Measurements from ENCODE around the gene EDC3. TPM values are rescaled to one million over a fixed set of nuclear protein-coding genes. Genes with fewer than 3 reads are reported as not detected.

Gene EDC3
- polyA plus RNA-seq, 1 of the 3 experiments (the other 2 are of a cell fraction), result 34.9 TPM

DNA sequence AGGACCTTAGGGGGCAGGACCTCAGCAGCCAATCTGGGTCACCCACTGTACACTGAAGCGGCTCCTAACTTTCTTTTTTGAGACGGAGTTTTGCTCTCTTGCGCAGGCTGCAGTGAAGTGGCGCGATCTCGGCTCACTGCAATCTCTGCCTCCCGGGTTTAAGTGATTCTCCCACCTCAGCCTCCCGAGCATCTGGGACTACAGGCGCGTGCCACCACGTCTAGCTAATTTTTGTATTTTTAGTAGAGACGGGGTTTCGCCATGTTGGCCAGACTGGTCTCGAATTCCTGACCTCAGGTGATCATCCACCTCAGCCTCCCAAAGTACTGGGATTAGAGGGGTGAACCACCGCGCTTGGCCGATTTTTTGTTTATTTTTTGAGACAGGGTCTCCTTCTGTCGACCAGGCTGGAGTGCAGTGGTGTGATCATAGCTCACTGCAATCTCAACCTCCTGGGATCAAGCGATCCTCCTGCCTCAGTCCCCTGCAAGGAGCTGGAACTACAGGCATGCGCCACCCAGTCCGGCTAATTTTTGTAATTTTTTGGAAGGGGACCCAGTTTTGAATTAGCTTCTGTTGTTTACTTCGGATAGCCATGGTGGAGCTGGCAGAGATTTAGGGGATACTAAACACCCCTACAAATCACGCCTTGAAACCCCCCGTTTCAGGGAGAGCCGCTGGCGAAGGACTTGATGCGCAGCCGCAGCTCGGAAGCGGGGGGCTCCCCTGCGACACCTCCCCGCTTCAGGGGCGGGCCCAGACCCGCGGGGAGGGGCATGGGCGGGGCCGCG is 81.7 kb downstream of the EDC3 start:
- WGBS (ENCODE audit: low lambda C conversion rate), result 69% methylated on average over 25 of the region's 38 CpGs
- Histone ChIP-seq H3K4me2 (peak overlapping the region; percentile 96), H3K27ac (ENCODE audit: low read depth in 2 of 2, low read length in 1 of 2) (peak overlapping the region in 1 of 2 experiments; percentile 11; a peak in 2 of 4 replicates), H4K20me1 (ENCODE audit: insufficient read depth) (peaks cover 32% of the 10 kb centered on the region), H3K27me3 (ENCODE audit: insufficient read depth) (no peaks in the 10 kb centered on the region), H3F3A (replicated peaks; ENCODE audit: insufficient read depth) (peaks cover 11% of the 10 kb centered on the region), H3K9ac (peak overlapping the region; percentile 98), H2AFZ (ENCODE audit: low read depth) (peak overlapping the region; percentile 93), H3K4me3 (ENCODE audit: low read depth in 2 of 2, low read length in 1 of 2) (peak overlapping the region; percentile 98 to 99), H3K4me1 (ENCODE audit: control insufficient read depth in 1 of 2, insufficient read depth in 2 of 2, low read depth in 1 of 2, low read length in 1 of 2) (peaks cover 0 to 42% of the 10 kb centered on the region in 2 experiments; a peak in 2 of 4 replicates), H3K36me3 (replicated peaks in 1 of 2; ENCODE audit: control insufficient read depth in 1 of 2, insufficient read depth in 2 of 2, low read length in 1 of 2) (peaks cover 0 to 9% of the 10 kb centered on the region in 2 experiments), H3K9me3 (no peaks in the 10 kb centered on the region), H3K79me2 (ENCODE audit: insufficient read depth) (peaks cover 44% of the 10 kb centered on the region), H3K9me2 (no peaks in the 10 kb centered on the region)
- POLR2A ChIA-PET, result interaction anchor here (0.8 to 4.3 kb wide), 8 partner anchors 15 to 153 kb away, joined by 3 to 33 read pairs (median 5); partner anchors contain the start of genes ARID3B and UBL7
- TF ChIP-seq RFX5 (IDR thresholded peaks at IDR 0.05; ENCODE audit: low read length) (no peak), NRF1 (IDR thresholded peaks at IDR 0.05; ENCODE audit: low read depth, low read length) (peak; percentile 76), POLR2AphosphoS5 (IDR thresholded peaks at IDR 0.05; ENCODE audit: low read depth, low read length) (peak; percentile 12; the same call in 1 of the 2 replicates), GABPA (IDR thresholded peaks at IDR 0.05; ENCODE audit: low read depth) (no peak)
- CTCF ChIA-PET, result interaction anchor here (0.7 to 39.4 kb wide), 10 partner anchors 11 to 159 kb away, joined by 3 to 1109 read pairs (median 4); partner anchors contain the start of genes ARID3B and CSK
- peak; percentile 97 for DNase-seq

DNA sequence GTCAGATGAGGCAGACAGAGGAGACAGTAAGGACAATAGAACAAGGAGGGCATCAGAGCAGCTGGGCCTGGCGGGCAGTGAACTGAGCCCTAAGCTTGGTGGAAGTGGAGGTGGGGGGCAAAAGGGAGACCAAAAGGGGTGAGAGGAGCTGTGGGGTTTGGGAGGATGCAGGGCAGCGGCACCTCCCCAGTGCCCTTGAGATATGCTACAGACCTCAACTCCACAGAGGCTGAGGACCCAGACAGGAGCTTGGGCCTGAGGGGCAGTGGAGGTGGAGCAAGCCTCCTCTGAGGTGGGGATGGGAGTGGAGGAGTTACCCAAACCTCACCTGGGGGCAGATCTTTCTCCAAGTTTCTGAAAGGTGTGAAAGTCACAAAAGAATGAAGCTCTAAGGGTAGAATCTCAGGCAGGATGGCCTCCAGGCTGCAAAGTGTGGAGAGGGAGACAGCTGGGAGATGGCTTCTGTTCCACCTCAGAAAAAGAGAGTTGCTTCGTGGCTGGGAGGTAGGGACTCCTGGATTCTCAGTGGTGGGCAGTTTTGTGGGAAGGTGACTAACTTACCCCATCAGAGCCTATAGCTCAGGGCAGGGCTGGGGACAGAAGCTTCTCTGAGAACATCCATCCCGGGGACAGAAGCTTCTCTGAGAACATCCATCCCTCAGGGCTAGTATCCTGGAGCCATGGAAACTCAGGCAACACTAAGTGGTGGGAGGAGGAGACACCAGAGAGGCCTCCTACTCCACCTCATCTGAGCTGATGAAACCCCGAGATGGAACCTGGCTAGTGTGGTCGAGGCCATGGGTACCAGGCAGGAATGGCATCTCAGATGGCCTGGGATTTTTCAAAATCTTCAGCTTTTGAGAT is 82.5 kb downstream of the EDC3 start:
- TF ChIP-seq RFX5 (IDR thresholded peaks at IDR 0.05; ENCODE audit: low read length) (no peak), MEF2A (IDR thresholded peaks at IDR 0.05; ENCODE audit: borderline replicate concordance, low read depth) (no peak), FOXJ3 (CRISPR knock-in tag; IDR thresholded peaks at IDR 0.05) (no peak), RAD21 (IDR thresholded peaks at IDR 0.05; ENCODE audit: low read length) (no peak), SMC3 (IDR thresholded peaks at IDR 0.05; ENCODE audit: low read depth, low read length) (no peak), SIN3A (IDR thresholded peaks at IDR 0.05; ENCODE audit: borderline replicate concordance, low read depth, low read length) (no peak), GABPA (IDR thresholded peaks at IDR 0.05; ENCODE audit: low read depth) (no peak), FOXM1 (IDR thresholded peaks at IDR 0.05; ENCODE audit: low read depth) (no peak), TAF1 (IDR thresholded peaks at IDR 0.05; ENCODE audit: borderline replicate concordance, low read depth, low read length) (no peak)
- TF ChIP-seq, protein P1, sequence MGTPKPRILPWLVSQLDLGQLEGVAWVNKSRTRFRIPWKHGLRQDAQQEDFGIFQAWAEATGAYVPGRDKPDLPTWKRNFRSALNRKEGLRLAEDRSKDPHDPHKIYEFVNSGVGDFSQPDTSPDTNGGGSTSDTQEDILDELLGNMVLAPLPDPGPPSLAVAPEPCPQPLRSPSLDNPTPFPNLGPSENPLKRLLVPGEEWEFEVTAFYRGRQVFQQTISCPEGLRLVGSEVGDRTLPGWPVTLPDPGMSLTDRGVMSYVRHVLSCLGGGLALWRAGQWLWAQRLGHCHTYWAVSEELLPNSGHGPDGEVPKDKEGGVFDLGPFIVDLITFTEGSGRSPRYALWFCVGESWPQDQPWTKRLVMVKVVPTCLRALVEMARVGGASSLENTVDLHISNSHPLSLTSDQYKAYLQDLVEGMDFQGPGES (IDR thresholded peaks at IDR 0.05; ENCODE audit: low read depth, low read length), result no peak
- TF ChIP-seq, protein P2, sequence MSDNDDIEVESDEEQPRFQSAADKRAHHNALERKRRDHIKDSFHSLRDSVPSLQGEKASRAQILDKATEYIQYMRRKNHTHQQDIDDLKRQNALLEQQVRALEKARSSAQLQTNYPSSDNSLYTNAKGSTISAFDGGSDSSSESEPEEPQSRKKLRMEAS (IDR thresholded peaks at IDR 0.05; ENCODE audit: low read depth), result no peak
- TF ChIP-seq, protein P3, sequence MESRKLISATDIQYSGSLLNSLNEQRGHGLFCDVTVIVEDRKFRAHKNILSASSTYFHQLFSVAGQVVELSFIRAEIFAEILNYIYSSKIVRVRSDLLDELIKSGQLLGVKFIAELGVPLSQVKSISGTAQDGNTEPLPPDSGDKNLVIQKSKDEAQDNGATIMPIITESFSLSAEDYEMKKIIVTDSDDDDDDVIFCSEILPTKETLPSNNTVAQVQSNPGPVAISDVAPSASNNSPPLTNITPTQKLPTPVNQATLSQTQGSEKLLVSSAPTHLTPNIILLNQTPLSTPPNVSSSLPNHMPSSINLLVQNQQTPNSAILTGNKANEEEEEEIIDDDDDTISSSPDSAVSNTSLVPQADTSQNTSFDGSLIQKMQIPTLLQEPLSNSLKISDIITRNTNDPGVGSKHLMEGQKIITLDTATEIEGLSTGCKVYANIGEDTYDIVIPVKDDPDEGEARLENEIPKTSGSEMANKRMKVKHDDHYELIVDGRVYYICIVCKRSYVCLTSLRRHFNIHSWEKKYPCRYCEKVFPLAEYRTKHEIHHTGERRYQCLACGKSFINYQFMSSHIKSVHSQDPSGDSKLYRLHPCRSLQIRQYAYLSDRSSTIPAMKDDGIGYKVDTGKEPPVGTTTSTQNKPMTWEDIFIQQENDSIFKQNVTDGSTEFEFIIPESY (IDR thresholded peaks at IDR 0.05; ENCODE audit: borderline replicate concordance, low read depth), result no peak
- TF ChIP-seq, protein P4, sequence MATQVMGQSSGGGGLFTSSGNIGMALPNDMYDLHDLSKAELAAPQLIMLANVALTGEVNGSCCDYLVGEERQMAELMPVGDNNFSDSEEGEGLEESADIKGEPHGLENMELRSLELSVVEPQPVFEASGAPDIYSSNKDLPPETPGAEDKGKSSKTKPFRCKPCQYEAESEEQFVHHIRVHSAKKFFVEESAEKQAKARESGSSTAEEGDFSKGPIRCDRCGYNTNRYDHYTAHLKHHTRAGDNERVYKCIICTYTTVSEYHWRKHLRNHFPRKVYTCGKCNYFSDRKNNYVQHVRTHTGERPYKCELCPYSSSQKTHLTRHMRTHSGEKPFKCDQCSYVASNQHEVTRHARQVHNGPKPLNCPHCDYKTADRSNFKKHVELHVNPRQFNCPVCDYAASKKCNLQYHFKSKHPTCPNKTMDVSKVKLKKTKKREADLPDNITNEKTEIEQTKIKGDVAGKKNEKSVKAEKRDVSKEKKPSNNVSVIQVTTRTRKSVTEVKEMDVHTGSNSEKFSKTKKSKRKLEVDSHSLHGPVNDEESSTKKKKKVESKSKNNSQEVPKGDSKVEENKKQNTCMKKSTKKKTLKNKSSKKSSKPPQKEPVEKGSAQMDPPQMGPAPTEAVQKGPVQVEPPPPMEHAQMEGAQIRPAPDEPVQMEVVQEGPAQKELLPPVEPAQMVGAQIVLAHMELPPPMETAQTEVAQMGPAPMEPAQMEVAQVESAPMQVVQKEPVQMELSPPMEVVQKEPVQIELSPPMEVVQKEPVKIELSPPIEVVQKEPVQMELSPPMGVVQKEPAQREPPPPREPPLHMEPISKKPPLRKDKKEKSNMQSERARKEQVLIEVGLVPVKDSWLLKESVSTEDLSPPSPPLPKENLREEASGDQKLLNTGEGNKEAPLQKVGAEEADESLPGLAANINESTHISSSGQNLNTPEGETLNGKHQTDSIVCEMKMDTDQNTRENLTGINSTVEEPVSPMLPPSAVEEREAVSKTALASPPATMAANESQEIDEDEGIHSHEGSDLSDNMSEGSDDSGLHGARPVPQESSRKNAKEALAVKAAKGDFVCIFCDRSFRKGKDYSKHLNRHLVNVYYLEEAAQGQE (IDR thresholded peaks at IDR 0.05; ENCODE audit: low read depth, low read length), result no peak
- Histone ChIP-seq H3K9me2 (no peaks in the 10 kb centered on the region), H3K4me3 (ENCODE audit: low read depth in 2 of 2, low read length in 1 of 2) (no peak overlapping the region), H3K9me3 (no peaks in the 10 kb centered on the region), H2AFZ (ENCODE audit: low read depth) (no peak overlapping the region), H4K20me1 (ENCODE audit: insufficient read depth) (peaks cover 24% of the 10 kb centered on the region), H3K36me3 (replicated peaks in 1 of 2; ENCODE audit: control insufficient read depth in 1 of 2, insufficient read depth in 2 of 2, low read length in 1 of 2) (peaks cover 0 to 1% of the 10 kb centered on the region in 2 experiments), H3K27me3 (ENCODE audit: insufficient read depth) (no peaks in the 10 kb centered on the region), H3K9ac (no peak overlapping the region), H3K4me1 (ENCODE audit: control insufficient read depth in 1 of 2, insufficient read depth in 2 of 2, low read depth in 1 of 2, low read length in 1 of 2) (peaks cover 0 to 51% of the 10 kb centered on the region in 2 experiments; a peak in 2 of 4 replicates), H3F3A (replicated peaks; ENCODE audit: insufficient read depth) (peaks cover 11% of the 10 kb centered on the region), H3K79me2 (ENCODE audit: insufficient read depth) (peaks cover 36% of the 10 kb centered on the region), H3K27ac (ENCODE audit: low read depth in 2 of 2, low read length in 1 of 2) (no peak overlapping the region), H3K4me2 (no peak overlapping the region; the same call in 1 of the 2 replicates)
- DNase-seq, result no peak
- ChIA-PET POLR2A (interaction anchor here (0.6 to 4.3 kb wide), 7 partner anchors 14 to 234 kb away, joined by 3 to 33 read pairs (median 5); no protein-coding TSS in a partner anchor), CTCF (interaction anchor here (0.8 to 39.4 kb wide), 9 partner anchors 8 to 160 kb away, joined by 3 to 1109 read pairs (median 4); partner anchors contain the start of gene CSK)
- WGBS (ENCODE audit: low lambda C conversion rate), result 70% methylated on average over 5 of the region's 6 CpGs
